Heart left ventricle (tissue), 13 donors: Measurements from ENCODE around the gene RFX4.

Experiments used
- POLR2A ChIP-seq, 2 donors: fragments of 450-650 bp; IDR thresholded peaks; one replicate each; pipeline ENCODE4 v1.6.1; 2017; ENCODE audit warnings: antibody characterized with exemption in 2 of 2, mild to moderate bottlenecking in 2 of 2, moderate library complexity in 2 of 2
- TF ChIP-seq, protein P1 (sequence below), 12 donors: fragments of 200-600 bp; sonication (generic) in 4 of 12; IDR thresholded peaks; one replicate each; pipeline versions ENCODE4 v1.5.0 to v1.8.0; 2018 to 2022; ENCODE audit warnings: antibody characterized with exemption in 12 of 12, mild to moderate bottlenecking in 5 of 12
- donor health status: ischemic (EF 13 %, LVEDD 7.1; RV severe dilation, severe dysfunction).
- donor health status: DM: no; HTN: yes; CAD: no.
- donor health status: DM: no; HTN: no; CAD: no.
- donor health status: ischemic (EF 25% LVEDD 6.9; RV normal size, moderate dysfunction).
- donor health status: ischemic (EF 25% LVEDD 5.7; RV mildly dilated, moderate dysfunction).
- donor health status: ischemic (EF 35%, LVEDD 5.7; RV mildly dilated, moderate dysfunction).
- donor health status: nonischemic (EF 11% LVEDD 7.7; RV severe dilation, severe dysfunction).
- donor health status: DM: yes; HTN: yes; CAD: no.
- donor health status: PGD.
- donor health status: ischemic (EF 29% LVEDD 5.4; RV normal size, mild dysfunction).
- donor health status: nonischemic (EF 23%, LVEDD 6.1; RV moderate dilation, normal function).

- TF ChIP-seq, protein P1, sequence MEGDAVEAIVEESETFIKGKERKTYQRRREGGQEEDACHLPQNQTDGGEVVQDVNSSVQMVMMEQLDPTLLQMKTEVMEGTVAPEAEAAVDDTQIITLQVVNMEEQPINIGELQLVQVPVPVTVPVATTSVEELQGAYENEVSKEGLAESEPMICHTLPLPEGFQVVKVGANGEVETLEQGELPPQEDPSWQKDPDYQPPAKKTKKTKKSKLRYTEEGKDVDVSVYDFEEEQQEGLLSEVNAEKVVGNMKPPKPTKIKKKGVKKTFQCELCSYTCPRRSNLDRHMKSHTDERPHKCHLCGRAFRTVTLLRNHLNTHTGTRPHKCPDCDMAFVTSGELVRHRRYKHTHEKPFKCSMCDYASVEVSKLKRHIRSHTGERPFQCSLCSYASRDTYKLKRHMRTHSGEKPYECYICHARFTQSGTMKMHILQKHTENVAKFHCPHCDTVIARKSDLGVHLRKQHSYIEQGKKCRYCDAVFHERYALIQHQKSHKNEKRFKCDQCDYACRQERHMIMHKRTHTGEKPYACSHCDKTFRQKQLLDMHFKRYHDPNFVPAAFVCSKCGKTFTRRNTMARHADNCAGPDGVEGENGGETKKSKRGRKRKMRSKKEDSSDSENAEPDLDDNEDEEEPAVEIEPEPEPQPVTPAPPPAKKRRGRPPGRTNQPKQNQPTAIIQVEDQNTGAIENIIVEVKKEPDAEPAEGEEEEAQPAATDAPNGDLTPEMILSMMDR (IDR thresholded peaks at IDR 0.05), result no peak
- no peak for TF ChIP-seq POLR2A (IDR thresholded peaks at IDR 0.05)
These were observed 158.4 kb downstream of the RFX4 start for GRCh38 chr12:106741247-106741646.
